Sigmoid colon (tissue), 7 donors: ENCODE data around the gene ANXA5. TPM values are rescaled to one million over a fixed set of nuclear protein-coding genes. Genes with fewer than 3 reads are reported as not detected.

Experiments
- DNase-seq: peaks from one replicate; pipeline ENCODE4 v3.0.0-alpha.2; 2019
- H3K27ac ChIP-seq, 4 donors: fragments of 200-600 bp; sonication (generic); one replicate each; pipeline ENCODE4 v1.5.1; 2016 to 2019; ENCODE audit warnings: mild to moderate bottlenecking in 1 of 4
- H3K27me3 ChIP-seq, 3 donors: fragments of 200-600 bp; sonication (generic); one replicate each; pipeline ENCODE4 v1.5.1; 2019; ENCODE audit warnings: mild to moderate bottlenecking in 1 of 3
- H3K36me3 ChIP-seq, 4 donors: fragments of 200-600 bp; sonication (generic); one replicate each; pipeline ENCODE4 v1.5.1; 2016 to 2019
- H3K4me1 ChIP-seq, 4 donors: fragments of 200-600 bp; sonication (generic); one replicate each; pipeline ENCODE4 v1.5.1; 2017 to 2019
- H3K4me3 ChIP-seq, 4 donors: fragments of 200-600 bp; sonication (generic); one replicate each; pipeline ENCODE4 v1.5.1; 2017 to 2019; ENCODE audit warnings: mild to moderate bottlenecking in 2 of 4, moderate library complexity in 1 of 4
- H3K9me3 ChIP-seq, 4 donors: fragments of 200-600 bp in 3 of 4; sonication (generic) in 3 of 4; one replicate each; pipeline versions ENCODE4 v1.5.1 to v1.6.1; 2013 to 2019
- CTCF ChIP-seq, 4 experiments: fragments of 450-650 bp in 3 of 4; fragments of 200-600 bp in 1 of 4; IDR thresholded peaks; one replicate each; pipeline ENCODE4 v1.5.1; 2016 to 2019; ENCODE audit warnings: antibody characterized with exemption in 4 of 4, mild to moderate bottlenecking in 3 of 4, moderate library complexity in 2 of 4
- EP300 ChIP-seq, 4 donors: sonication (generic); formaldehyde crosslinking; IDR thresholded peaks; one replicate each; pipeline ENCODE4 v1.6.1; 2017; ENCODE audit warnings: antibody characterized with exemption in 4 of 4
- POLR2A ChIP-seq, 2 donors: fragments of 450-650 bp; IDR thresholded peaks; one replicate each; pipeline ENCODE4 v1.6.1; 2016; ENCODE audit warnings: antibody characterized with exemption in 2 of 2, mild to moderate bottlenecking in 2 of 2, moderate library complexity in 2 of 2
- POLR2AphosphoS5 ChIP-seq, 4 donors: sonication (generic); formaldehyde crosslinking; IDR thresholded peaks; one replicate each; pipeline ENCODE4 v1.6.1; 2017; ENCODE audit warnings: antibody characterized with exemption in 4 of 4
- WGBS, 2 donors: extraction: QIAGEN DNeasy Blood & Tissue Kit; methylation state at CpG; one replicate each; pipeline ENCODE4 v1.1.7; 2013; 5-methylcytosine and 5-hydroxymethylcytosine counted together
- intact Hi-C: fragments of 100-400 bp; cut with DNase I; formaldehyde crosslinking; loops from one replicate; pipeline ENCODE4 v1.15.1; 2023
- polyA plus RNA-seq, 3 donors: library from polyadenylated mRNA; stranded (reverse); fragments of 200-250 nt; gene quantifications; one replicate each; pipeline ENCODE4 v1.2.3, GENCODE V29; 2013
- total RNA-seq, 4 donors: library from RNA; depleted of rRNA; stranded (reverse); fragments of >200 nt; gene quantifications; one replicate each; pipeline ENCODE4 v1.1.0, GENCODE V29; 2016
- donor health status: healthy with polysubstance abuse.
- donor health status: Bipolar disorder and iron deficiency.
- donor health status: healthy.

ANXA5 gene
- total and polyA plus RNA-seq, 7 donors: 113 to 224 (median 152) TPM

- WGBS, 2 donors: 69 to 77% methylated on average over 4 of the region's 4 CpGs
- no peaks in the 10 kb centered on the region for H3K9me3 ChIP-seq
- no peak for DNase-seq
- peaks cover 0 to 77% (median 53%) of the 10 kb centered on the region in 4 donors for H3K4me1 ChIP-seq
- H3K27me3 ChIP-seq: no peaks in the 10 kb centered on the region
- intact Hi-C loops: no loop called here
- H3K36me3 ChIP-seq: no peaks in the 10 kb centered on the region
- TF ChIP-seq POLR2A (IDR thresholded peaks at IDR 0.05): no peak
- TF ChIP-seq CTCF (IDR thresholded peaks at IDR 0.05): no peak
- peak overlapping the region in 1 of 4 donors; percentile 100 for H3K27ac ChIP-seq
- no peak overlapping the region for H3K4me3 ChIP-seq
Observed at GRCh38 chr4:121693886-121694285, 2.9 kb downstream of the ANXA5 start.

- DNase-seq: no peak
- no peak overlapping the region for H3K4me3 ChIP-seq
- no peaks in the 10 kb centered on the region for H3K36me3 ChIP-seq
- peak overlapping the region in 1 of 4 donors; percentile 100 for H3K27ac ChIP-seq
- WGBS, 2 donors: 78 to 82% methylated on average over 2 of the region's 2 CpGs
- intact Hi-C loops: no loop called here
- H3K9me3 ChIP-seq: no peaks in the 10 kb centered on the region
- H3K27me3 ChIP-seq: no peaks in the 10 kb centered on the region
- TF ChIP-seq POLR2A (IDR thresholded peaks at IDR 0.05) (no peak), EP300 (IDR thresholded peaks at IDR 0.05) (no peak), POLR2AphosphoS5 (IDR thresholded peaks at IDR 0.05) (no peak), CTCF (IDR thresholded peaks at IDR 0.05) (no peak)
- peaks cover 0 to 80% (median 51%) of the 10 kb centered on the region in 4 donors for H3K4me1 ChIP-seq
Observed at GRCh38 chr4:121693450-121693849, 3.3 kb downstream of the ANXA5 start.

GRCh38 chr4:121692261-121692660 lies 4.5 kb downstream of the ANXA5 start:
- Histone ChIP-seq H3K9me3 (no peaks in the 10 kb centered on the region), H3K27me3 (no peaks in the 10 kb centered on the region), H3K4me1 (peaks cover 0 to 81% (median 44%) of the 10 kb centered on the region in 4 donors), H3K36me3 (no peaks in the 10 kb centered on the region), H3K27ac (peak overlapping the region in 1 of 4 donors; percentile 100), H3K4me3 (no peak overlapping the region)
- DNase-seq: no peak
- intact Hi-C loops: no loop called here
- no peak for TF ChIP-seq CTCF (IDR thresholded peaks at IDR 0.05)
- TF ChIP-seq POLR2AphosphoS5 (IDR thresholded peaks at IDR 0.05): no peak

GRCh38 chr4:121690001-121690400 lies 6.8 kb downstream of the ANXA5 start:
- peak overlapping the region; percentile 46 to 100 (median 64) for H3K27ac ChIP-seq
- DNase-seq: no peak
- intact Hi-C loops: no loop called here
- H3K27me3 ChIP-seq: no peaks in the 10 kb centered on the region
- no peak overlapping the region for H3K4me3 ChIP-seq
- TF ChIP-seq CTCF (IDR thresholded peaks at IDR 0.05) (no peak), POLR2AphosphoS5 (IDR thresholded peaks at IDR 0.05) (no peak), EP300 (IDR thresholded peaks at IDR 0.05) (no peak), POLR2A (IDR thresholded peaks at IDR 0.05) (no peak)
- H3K9me3 ChIP-seq: no peaks in the 10 kb centered on the region
- H3K4me1 ChIP-seq: peaks cover 0 to 71% (median 40%) of the 10 kb centered on the region in 4 donors
- H3K36me3 ChIP-seq: peaks cover 0 to 12% (median 2%) of the 10 kb centered on the region in 4 donors
- WGBS, 2 donors: 81 to 91% methylated on average over 2 of the region's 2 CpGs

GRCh38 chr4:121688701-121689100 lies 8.1 kb downstream of the ANXA5 start:
- DNase-seq: no peak
- Histone ChIP-seq H3K9me3 (no peaks in the 10 kb centered on the region), H3K27ac (no peak overlapping the region), H3K36me3 (peaks cover 0 to 21% (median 6%) of the 10 kb centered on the region in 4 donors), H3K4me1 (peaks cover 0 to 62% (median 36%) of the 10 kb centered on the region in 4 donors), H3K4me3 (no peak overlapping the region), H3K27me3 (no peaks in the 10 kb centered on the region)
- TF ChIP-seq POLR2AphosphoS5 (IDR thresholded peaks at IDR 0.05): no peak
- TF ChIP-seq EP300 (IDR thresholded peaks at IDR 0.05): no peak
- TF ChIP-seq CTCF (IDR thresholded peaks at IDR 0.05): no peak
- TF ChIP-seq POLR2A (IDR thresholded peaks at IDR 0.05): no peak
- WGBS, 2 donors: 90% methylated on average over 2 of the region's 2 CpGs
- intact Hi-C loops: no loop called here
